Suprapubic skin (tissue), 3 donors: ENCODE data around the gene NSG1.

Experiments used
- CTCF ChIP-seq, 2 donors: fragments of 200-600 bp in 1 of 2; fragments of 450-650 bp in 1 of 2; sonication (generic) in 1 of 2; IDR thresholded peaks; one replicate each; pipeline ENCODE4 v1.5.1; 2016 to 2019; ENCODE audit warnings: antibody characterized with exemption in 2 of 2, mild to moderate bottlenecking in 1 of 2, moderate library complexity in 1 of 2
- POLR2A ChIP-seq, 2 donors: fragments of 450-650 bp; IDR thresholded peaks; one replicate each; pipeline ENCODE4 v1.6.1; 2017; ENCODE audit warnings: antibody characterized with exemption in 2 of 2, mild to moderate bottlenecking in 2 of 2, moderate library complexity in 2 of 2

- no peak for TF ChIP-seq CTCF (IDR thresholded peaks at IDR 0.05)
- no peak for TF ChIP-seq POLR2A (IDR thresholded peaks at IDR 0.05)
Observed at GRCh38 chr4:4401036-4401435, 14.1 kb downstream of the NSG1 start.
